Spleen (tissue), 7 donors: ENCODE data around the gene MEGF6.

Experiments used
- CTCF ChIP-seq, 11 experiments: fragments of 200-600 bp in 7 of 11; fragments of 450-650 bp in 4 of 11; sonication (generic) in 4 of 11; IDR thresholded peaks in 8 of 11; conservative IDR thresholded peaks in 3 of 11; 1 replicate in 7 of 11; 2 replicates in 4 of 11; pipeline versions ENCODE4 v1.4.0 to v1.8.0; 2016 to 2021; ENCODE audit warnings: antibody characterized with exemption in 11 of 11, inconsistent platforms in 4 of 11, mild to moderate bottlenecking in 1 of 11
- POLR2AphosphoS5 ChIP-seq, 3 donors: sonication (generic); formaldehyde crosslinking; IDR thresholded peaks; one replicate each; pipeline ENCODE4 v1.5.1; 2017; ENCODE audit warnings: antibody characterized with exemption in 3 of 3
- donor health status: DM: no; HTN: no; CAD: no; lungs with moderate emphysema.
- donor health status: DM: no; HTN: no; CAD: no.
- donor health status: DM: no; HTN: no; CAD: no.

DNA sequence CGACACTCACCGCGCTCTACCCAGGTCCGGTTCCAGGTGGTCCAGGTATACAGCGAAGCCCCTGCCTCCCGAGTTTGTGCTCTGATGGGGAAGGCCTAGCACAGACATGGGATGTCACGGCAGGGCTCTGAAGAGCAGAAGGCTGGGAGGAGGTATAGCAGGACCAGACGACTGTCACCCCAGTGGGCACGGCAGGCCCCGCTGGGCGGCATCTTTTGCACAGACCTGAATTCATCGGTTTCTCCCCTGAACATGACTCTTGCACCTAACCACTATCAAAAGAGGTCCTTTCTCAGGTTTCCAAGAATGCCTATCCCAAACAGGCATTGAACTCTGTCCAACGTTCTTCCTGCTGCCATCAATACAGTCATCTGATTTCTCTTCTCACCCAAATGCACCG lies 126.3 kb downstream of the MEGF6 start:
- TF ChIP-seq CTCF (IDR thresholded peaks at IDR 0.05 in 8 of 11, conservative IDR thresholded peaks at IDR 0.05 in 3 of 11) (no peak), POLR2AphosphoS5 (IDR thresholded peaks at IDR 0.05) (no peak)
